ENCODE measurements around the gene TNP2.

Gene TNP2

DNA sequence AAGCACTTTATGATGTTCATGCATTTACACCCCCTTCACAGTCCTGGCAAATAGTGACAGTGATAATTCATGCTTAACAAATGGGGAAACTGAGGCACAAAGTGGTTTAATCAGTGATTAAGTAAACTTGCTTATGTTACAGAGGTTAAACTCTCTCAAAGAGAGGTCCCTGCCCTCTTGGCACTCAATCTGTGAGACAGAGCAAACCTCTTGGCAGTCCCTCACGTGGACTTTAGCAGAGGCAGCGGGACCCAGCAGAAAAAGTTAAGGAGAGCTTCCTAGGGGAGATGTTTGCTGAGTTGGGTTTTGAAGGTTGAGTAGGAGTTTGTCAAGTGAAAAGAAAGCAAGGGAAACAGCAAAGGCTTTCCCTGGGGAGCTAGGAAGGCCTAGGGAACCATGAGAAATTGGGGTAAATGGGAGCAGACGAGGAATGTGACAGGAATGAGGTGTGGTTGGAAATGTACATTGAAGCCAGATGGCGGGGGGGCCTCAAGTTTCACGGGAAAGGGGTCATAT lies 23.8 kb downstream of the TNP2 start:
- DNase-seq (ENCODE audit: insufficient read length, low spot score) = no peak
- FAIRE-seq = no peak

DNA sequence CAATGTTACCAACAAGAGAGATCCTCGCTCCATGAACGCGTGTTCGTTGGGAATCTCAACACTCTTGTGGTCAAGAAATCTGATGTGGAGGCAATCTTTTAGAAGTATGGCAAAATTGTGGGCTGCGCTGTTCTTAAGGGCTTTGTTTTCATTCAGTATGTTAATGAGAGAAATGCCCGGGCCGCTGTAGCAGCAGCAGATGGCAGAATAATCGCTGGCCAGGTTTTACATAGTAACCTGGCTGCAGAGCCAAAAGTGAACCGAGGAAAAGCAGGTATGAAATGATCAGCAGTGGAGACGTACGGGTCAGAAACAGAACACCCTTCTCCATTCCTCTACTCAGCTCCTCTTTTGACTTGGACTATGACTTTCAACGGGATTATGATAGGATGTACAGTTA lies 26.5 kb downstream of the TNP2 start:
- FAIRE-seq = no peak

DNA sequence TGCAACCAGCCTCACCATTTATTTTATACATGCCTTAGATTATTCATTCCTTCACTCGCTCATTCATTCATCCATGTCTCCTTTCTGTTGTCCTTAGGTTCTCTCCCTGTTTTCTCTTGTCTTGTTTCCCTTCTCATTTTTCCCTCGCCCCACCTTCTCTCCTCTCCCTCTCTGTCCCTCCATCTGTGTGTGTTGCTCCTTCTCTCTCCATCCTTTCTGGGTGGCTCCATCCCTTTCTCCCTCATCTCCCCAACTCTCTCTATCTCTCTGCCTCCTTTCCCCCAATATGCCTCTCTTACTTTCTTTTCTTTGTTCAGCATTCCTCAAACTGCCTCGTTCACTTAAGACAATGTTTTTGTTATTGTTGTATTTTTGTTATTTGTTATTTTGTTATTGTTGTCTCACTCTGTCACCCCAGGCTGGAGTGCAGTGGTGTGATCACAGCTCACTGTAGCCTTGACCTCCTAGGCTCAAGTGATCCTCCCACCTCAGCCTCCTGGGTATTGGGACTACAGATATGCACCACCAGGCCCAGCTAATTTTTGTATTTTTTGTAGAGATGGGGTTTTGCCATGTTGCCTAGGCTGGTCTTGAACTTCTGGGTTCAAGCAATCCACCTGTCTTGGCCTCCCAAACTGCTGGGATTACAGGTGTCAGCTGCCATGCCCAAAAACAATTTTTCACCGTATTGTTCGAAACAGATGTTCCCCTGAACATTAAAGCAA lies 27.5 kb downstream of the TNP2 start:
- no peak for FAIRE-seq
- no peak for DNase-seq (ENCODE audit: insufficient read length, low spot score)

More for the DNA sequence above, 26.5 kb downstream of the TNP2 start:
- DNase-seq (ENCODE audit: insufficient read length, low spot score) = no peak

DNA sequence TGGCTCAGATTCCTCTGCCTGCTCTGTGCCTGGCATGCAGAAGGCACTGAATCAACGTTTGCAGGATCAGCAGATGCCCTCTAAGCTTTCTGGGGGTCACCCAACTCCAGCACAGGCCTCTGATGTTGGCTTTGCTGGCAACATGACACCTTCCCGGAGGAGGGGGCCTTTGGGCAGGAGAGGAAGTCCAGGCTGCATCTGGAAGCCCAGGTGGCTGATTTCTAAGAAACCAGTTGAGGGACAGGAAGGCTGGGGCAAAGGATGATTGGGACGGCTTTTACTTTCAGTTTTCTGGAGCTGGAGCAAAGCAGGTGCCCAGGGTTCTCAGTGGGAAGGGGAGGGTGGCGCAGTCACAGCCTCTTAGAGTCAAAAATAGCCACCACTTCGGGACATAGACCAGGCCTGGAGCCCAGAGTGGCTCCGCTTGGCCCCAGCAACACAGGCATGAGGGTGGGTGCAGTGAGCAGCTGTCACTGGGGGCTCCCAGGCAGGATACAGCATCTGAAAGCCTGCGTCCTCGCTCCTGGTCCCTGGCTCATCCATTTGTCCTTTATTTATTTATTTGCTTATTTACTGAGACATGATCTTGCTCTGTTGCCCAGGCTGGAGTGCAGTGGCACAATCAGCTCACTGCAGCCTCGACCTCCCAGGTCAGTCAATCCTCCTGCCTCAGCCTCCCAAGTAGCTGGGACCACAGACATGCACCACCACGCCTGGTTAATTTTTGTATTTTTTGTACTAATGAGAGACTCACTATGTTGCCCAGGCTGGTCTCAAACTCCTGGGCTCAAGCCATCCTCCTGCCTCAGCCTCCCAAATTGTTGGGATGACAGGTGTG lies 28.3 kb downstream of the TNP2 start:
- DNase-seq (ENCODE audit: insufficient read length, low spot score) (no peak), FAIRE-seq (no peak)

DNA sequence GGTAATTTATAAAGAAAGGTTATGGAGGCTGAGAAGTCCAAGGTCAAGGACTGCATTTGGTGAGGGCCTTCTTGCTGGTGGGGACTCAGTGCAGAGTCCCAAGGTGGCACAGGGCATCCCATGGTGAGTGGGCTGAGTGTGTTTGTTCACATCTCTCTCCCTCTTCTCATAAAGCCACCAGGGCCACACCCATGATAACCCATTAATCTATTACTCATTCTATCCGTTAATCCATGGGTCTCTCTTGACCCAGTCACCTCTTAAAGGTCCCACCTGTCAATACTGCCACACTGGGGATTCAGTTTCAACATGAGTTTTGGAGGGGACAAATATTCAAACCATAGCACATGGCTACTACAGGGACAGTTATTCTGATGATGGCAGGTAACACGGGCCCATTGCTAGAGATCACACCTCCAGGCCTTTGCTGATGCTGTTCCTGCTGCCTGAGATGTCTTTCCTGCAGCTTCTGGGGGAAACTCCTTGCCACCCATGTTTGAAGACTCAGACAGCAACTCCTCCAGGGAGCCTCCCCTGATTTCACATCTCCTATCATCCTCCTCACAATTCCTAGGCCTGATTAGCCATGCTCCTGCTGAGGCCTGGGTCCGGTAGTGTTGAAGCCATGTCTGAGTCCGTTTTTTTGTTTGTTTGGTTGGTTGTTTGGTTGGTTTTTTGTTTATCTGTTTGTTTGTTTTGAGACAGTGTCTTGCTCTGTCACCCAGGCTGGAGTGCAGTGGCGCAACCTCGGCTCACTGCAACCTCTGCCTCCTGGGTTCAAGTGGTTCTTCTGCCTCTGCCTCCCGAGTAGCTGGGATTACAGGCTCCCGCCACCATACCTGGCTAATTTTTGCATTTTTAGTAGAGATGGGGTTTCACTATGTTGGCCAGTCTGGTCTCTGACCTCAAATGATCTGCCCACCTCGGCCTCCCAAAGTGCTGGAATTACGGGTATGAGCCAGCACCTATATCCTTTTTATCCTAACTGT lies 29.2 kb downstream of the TNP2 start:
- FAIRE-seq (no peak), DNase-seq (ENCODE audit: insufficient read length, low spot score) (no peak)

DNA sequence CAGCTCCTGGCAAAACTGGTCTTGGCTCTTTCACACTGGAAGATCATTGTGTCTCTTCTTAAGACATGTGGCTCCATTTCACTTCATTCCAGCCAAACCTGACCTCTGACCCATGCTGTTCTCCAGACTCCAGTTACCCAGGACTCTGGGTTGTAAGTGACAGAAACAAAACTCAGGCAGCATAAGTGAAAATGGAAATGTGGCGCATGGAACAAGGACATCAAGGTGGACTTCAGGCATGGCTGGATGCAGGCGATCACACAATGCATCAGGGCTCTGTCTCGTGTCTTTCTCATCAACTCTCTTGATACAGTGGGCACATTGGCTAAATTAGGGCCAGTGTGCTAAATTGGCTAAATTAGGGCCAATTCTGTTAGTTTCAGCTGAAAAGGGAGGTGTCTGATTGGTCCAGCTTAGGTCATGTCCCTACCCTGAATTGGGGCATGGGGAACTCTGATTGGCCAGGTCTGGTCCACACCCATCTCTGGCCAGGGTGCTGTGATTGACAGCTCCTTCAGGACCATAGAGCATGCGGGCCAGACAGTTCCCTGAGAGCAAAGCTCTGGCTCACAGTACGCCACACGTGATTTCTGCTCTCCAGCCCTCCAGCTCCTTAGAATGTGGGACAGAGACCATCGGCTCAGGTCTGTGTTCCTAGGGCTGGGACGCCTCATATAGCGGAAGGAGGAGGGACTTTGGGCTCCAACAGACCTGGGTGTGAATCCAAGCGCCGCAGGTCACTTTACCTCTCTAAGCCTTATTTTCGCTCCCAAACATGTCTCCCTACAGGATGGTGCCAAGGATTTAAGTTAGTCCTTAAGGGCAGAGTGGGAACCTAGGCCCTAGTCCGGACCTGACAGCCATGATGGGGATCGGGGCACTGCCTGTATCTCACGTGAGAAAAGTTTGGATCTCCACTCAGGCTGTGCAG lies 30.6 kb downstream of the TNP2 start:
- no peak for FAIRE-seq

DNA sequence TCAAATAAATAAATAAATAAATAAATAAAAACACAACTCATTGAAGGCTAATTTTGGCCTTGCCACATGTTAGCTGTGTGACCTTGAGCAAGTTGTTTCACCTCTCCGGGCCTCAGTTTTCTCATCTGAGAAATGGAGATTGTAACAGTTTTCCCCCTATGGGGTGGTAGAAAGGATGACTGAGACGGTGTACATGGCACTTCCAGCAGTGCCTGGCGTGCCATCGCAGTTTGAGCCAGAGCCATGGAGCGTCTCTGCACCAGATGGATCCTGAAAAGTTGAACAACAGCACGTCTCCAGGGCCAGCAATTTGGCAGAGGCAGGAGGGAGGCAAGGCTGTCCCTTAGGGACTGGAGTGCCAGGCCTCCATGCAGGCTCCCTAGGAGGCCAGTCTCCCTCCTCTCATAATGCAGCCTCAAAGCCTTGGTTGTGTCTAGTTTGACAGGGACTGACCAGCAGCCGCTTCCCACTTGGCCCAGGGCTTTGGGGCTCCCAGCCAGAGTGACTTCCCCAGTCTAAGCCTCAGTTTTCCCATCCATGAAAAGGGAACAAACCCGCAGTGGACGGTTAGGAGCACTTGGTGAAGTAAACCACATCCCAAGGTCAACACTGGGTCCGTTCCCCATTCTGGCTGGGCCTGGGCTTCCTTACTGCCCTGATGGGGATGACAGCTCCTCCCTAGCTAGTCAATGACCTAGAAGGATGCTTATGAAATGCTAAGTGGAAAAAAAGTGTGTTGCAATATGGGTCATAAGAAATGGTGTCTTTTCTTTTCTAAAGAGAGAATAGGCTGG lies 32.5 kb downstream of the TNP2 start:
- FAIRE-seq = no peak

More for the DNA sequence above, 30.6 kb downstream of the TNP2 start:
- no peak for DNase-seq (ENCODE audit: insufficient read length, low spot score)

DNA sequence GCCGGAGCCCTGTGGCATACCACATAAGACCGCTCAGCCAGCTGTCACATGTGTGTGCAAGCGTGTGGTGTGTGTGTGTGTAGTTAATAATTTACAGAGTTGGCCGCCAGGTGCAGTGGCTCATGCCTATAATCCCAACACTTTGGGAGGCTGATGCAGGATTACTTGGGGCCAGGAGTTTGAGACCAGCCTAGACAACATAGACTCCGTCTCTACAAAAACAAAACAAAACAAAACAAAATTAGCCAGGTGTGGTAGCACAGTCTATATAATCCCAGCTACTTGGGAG lies 33.5 kb downstream of the TNP2 start:
- FAIRE-seq = no peak

More for the DNA sequence above, 32.5 kb downstream of the TNP2 start:
- no peak for DNase-seq (ENCODE audit: insufficient read length, low spot score)

DNA sequence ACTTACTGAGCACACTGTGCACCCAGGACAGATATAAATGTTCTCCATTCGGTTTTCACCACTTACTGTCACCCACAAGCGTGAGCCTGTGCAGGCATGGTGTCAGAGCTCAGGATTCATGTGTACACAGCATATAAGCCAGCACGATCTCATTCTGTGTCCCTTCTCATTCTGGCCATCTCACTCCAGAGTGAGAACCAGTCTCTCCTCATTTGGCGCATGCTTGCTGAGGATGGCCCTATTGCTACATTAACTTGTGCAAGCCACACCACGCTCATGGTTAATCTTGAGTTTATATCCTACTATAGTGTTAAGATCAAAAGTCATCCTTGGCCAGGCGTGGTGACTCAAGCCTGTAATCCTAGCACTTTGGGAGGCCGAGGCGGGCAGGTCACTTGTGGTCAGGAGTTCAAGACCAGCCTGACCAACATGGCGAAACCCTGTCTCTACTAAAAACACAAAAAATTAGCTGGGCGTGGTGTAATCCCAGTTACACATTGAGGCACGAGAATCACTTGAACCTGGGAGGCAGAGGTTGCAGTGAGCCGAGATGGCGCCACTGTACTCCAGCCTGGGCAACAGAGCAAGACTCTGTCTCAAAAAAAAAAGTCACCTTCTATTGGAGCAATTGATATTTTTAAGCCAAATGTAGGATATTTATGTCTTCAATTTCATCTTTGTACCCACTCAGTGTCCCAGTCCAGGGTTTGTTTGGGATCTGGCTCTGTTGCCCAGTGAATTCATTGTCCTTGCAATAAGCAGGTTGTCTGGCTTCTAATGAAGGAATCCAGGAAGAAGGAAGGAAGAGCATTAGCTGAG lies 34.0 kb downstream of the TNP2 start:
- DNase-seq (ENCODE audit: insufficient read length, low spot score) = no peak
- FAIRE-seq = no peak

More for the DNA sequence above, 33.5 kb downstream of the TNP2 start:
- no peak for DNase-seq (ENCODE audit: insufficient read length, low spot score)

DNA sequence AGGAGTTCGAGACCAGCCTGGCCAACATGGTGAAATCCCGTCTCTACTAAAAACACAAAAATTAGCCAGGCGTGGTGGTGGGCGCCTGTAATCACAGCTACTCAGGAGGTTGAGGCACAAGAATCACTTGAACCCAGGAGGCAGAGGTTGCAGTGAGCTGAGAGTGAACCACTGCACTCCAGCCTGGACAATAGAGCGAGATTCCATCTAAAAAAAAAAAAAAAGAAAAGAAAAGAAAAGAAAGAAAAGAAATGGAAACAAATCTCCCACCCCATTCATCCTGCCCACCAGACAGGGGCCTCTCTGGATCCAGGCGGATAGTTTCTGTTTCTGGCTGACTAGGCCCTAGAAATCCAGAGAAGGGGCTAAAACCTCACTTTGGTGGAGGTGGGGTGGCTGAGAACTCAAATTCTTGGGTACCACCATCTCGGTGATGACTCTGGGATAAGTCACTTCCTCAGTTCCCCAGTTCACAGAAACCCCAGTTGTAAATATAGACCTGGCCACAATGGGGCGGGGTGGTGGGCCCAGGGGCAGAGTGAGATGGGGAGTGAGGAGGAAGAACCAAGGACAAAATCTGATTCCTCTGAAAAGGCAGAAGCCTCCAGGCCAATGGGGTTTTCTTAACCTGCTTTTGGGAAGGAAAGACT lies 35.3 kb downstream of the TNP2 start:
- FAIRE-seq (no peak), DNase-seq (ENCODE audit: insufficient read length, low spot score) (no peak)

DNA sequence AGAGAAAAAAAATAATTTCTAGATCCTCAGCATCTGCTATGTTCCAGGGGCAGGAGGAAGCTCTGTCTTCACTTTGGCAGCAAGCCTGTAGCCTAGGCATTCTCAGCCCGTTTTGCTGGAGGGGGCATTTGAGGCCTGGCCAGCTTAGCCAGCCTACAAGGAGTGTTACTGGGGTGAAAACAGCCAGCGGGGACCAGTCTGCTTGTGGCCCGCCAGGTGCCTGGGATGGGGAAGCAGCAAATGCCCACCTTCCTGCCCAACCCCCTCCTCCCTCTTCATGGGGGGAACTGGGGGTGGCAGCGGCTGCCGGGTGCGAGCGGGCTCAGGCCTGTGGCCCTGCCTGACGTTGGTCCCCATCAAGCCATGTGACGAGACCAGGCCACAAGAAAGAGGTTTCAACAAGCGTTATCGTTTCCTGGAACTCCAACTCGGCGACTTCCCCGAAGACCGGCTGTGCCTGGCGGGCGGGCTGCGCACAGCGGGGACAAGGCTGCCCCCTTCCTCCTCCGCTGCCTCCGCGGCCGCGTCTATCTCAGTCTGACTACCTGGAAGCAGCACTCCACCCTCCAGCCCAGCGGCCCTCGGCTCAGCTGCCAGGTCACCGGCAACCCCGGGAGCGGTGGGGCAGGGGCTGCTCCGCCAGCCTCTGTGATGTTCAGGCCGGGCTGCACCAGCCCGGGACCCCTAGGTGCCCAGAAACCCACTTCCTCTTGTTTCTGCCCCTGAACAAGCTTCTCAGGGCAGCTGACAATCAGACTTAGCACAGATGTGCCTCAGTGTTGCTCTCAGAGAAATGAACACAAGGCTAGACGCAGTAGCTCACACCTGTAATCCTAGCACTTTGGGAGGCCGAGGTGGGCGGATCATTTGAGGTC lies 36.0 kb downstream of the TNP2 start:
- no peak for FAIRE-seq
- no peak for DNase-seq (ENCODE audit: insufficient read length, low spot score)

DNA sequence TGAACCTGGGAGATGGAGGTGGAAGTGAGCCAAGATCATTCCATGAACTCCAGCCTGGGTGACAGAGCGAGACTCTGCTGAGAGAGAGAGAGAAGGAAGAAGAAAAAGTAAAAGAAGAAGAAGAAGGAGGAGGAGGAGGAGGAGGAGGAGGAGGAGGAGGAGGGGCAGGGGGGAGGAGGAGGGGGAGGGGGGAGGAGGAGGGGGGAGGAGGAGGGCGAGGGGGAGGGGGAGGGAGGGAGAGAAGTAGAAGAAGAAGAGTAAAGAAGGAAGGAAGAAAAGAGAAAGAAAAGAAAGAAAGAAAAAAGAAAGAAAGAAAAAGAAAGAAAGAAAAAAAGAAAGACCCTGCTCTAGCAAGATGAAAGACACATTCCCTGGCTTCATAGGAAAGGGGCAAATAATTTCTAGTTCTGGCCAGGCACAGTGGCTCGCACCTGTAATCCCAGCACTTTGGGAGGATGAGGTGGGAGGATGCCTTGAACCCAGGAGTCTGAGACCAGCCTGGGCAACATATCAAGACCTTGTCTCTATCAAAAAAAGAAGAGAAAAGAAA lies 36.7 kb downstream of the TNP2 start:
- FAIRE-seq (no peak), DNase-seq (ENCODE audit: insufficient read length, low spot score) (no peak)

DNA sequence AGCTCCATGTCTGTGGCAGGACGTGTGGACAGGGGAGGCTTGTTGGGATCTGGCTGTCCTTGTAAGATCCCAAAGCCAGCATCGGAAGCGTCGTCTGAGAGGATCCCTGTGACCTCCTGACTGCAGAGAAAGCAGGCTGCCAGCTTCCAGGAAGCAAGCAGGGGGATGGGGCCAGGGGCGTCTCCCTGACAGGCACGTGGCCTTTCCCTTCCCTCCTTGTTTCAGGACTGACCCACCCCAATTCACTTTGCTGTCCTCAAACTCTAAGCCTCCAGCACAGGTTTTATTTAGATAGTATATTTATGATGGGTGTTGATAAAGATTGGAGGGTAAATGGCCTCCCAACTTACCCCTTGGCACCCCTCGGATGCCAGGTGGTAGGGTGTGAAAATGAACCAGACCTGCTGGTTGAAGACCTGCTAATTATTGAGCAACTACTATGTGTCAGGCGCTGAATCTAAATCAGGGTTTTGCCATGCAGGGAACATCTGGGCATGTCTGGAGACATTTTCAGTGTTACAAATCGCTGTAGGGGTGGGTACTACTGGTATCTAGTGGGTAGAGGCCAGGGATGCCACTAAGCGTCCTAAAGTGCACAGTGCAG lies 37.7 kb downstream of the TNP2 start:
- FAIRE-seq (no peak), DNase-seq (ENCODE audit: insufficient read length, low spot score) (no peak)

DNA sequence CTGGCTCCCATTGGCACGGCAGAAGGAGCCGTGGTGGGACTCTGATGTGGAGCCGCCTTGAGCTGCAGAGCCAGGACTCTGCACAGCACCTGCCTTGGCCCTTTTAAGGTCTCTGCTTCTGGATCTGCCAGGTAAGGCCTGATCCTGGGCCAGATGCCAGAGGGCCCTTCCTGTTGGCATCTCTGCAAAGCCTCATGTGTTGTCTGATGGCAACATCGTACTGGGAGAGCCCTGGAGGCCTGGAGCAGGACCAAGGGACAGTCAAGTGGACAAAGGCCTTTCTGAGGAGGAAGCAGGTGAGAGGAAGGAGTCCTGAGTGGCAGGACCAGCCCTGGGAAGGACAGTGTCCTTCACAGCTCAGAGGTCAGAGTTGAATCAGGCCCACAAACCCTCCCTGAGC lies 39.2 kb downstream of the TNP2 start:
- DNase-seq (ENCODE audit: insufficient read length, low spot score) (no peak), FAIRE-seq (no peak)

DNA sequence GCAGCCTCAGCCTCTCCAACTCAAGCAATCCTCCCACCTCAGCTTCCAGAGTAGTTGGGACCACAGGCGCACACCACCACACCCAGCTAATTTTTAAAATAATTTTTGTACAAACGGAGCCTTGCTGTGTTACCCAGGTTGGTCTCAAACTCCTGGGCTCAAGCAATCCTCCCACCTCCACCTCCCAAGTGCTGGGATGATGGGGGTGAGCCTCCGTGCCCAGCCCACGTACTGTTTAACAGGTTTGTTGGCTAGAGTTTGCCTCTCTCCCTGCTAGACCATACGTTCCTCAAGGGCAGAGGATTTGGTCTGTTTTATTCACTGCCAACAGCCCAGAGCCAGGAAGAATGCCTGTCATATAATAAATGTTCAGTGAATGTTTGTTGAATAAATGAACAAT lies 39.7 kb downstream of the TNP2 start:
- DNase-seq (ENCODE audit: insufficient read length, low spot score) = no peak
- no peak for FAIRE-seq
